Measurements from ENCODE around the gene COBLL1.

The COBLL1 gene

GRCh38 chr2:164739966-164740365 lies 101.7 kb downstream of the COBLL1 start:
- TF ChIP-seq, protein P1, sequence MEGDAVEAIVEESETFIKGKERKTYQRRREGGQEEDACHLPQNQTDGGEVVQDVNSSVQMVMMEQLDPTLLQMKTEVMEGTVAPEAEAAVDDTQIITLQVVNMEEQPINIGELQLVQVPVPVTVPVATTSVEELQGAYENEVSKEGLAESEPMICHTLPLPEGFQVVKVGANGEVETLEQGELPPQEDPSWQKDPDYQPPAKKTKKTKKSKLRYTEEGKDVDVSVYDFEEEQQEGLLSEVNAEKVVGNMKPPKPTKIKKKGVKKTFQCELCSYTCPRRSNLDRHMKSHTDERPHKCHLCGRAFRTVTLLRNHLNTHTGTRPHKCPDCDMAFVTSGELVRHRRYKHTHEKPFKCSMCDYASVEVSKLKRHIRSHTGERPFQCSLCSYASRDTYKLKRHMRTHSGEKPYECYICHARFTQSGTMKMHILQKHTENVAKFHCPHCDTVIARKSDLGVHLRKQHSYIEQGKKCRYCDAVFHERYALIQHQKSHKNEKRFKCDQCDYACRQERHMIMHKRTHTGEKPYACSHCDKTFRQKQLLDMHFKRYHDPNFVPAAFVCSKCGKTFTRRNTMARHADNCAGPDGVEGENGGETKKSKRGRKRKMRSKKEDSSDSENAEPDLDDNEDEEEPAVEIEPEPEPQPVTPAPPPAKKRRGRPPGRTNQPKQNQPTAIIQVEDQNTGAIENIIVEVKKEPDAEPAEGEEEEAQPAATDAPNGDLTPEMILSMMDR (IDR thresholded peaks at IDR 0.05; ENCODE audit: low read depth, low read length) = no peak
- DNase-seq (ENCODE audit: extremely low read depth, low read depth) = no peak

- peak; percentile 24 for DNase-seq (ENCODE audit: extremely low read depth, low read depth)
- TF ChIP-seq, protein P1 (IDR thresholded peaks at IDR 0.05; ENCODE audit: low read depth, low read length) = peak; percentile 70
Observed at GRCh38 chr2:164737612-164738081, 104.0 kb downstream of the COBLL1 start.

GRCh38 chr2:164735309-164735919 lies 106.2 kb downstream of the COBLL1 start:
- TF ChIP-seq, protein P1 (IDR thresholded peaks at IDR 0.05; ENCODE audit: low read depth, low read length) = no peak

GRCh38 chr2:164734196-164734595 lies 107.4 kb downstream of the COBLL1 start:
- TF ChIP-seq, protein P1 (IDR thresholded peaks at IDR 0.05; ENCODE audit: low read depth, low read length) = no peak
- no peak for DNase-seq (ENCODE audit: extremely low read depth, low read depth)

More at GRCh38 chr2:164735309-164735919, 106.2 kb downstream of the COBLL1 start:
- no peak for DNase-seq (ENCODE audit: extremely low read depth, low read depth)

GRCh38 chr2:164725542-164725941 lies 116.1 kb downstream of the COBLL1 start:
- TF ChIP-seq, protein P1 (IDR thresholded peaks at IDR 0.05; ENCODE audit: low read depth, low read length) = no peak
- DNase-seq (ENCODE audit: extremely low read depth, low read depth) = no peak

- TF ChIP-seq, protein P1 (IDR thresholded peaks at IDR 0.05; ENCODE audit: low read depth, low read length) = no peak
- no peak for DNase-seq (ENCODE audit: extremely low read depth, low read depth)
Observed at GRCh38 chr2:164722616-164723338, 118.8 kb downstream of the COBLL1 start.

GRCh38 chr2:164721430-164721829 lies 120.2 kb downstream of the COBLL1 start:
- TF ChIP-seq, protein P1 (IDR thresholded peaks at IDR 0.05; ENCODE audit: low read depth, low read length) = no peak
- no peak for DNase-seq (ENCODE audit: extremely low read depth, low read depth)

All from AG09319 (cell line).